Panc1 (cell line): Measurements from ENCODE around the gene GDF3. TPM values are rescaled to one million over a fixed set of nuclear protein-coding genes. Genes with fewer than 3 reads are reported as not detected.
A peak's percentile ranks its signal among the peaks of the same experiment; 100 is the strongest.

Experiments used
- ATAC-seq: fragments of 200-7000 bp; cut with Tn5 transposase; 2 replicates; pipeline ENCODE4 v1.9.1; 2020; ENCODE audit warnings: mild to moderate bottlenecking, moderate library complexity
- BruUV-seq: library from RNA; stranded (reverse); fragments of 400-500 nt; replicated peaks from 2 replicates; lab custom pipeline; 2021; lab: Mats Ljungman, UMichigan
- CTCF ChIA-PET: fragments of 300-600 bp; sonication (Branson Sonifier 250); formaldehyde crosslinking; loops from one replicate; lab custom pipeline; 2022; ENCODE audit warnings: antibody characterized with exemption; lab: Charles Lee
- POLR2A ChIA-PET: fragments of 300-600 bp; sonication (Branson Sonifier 250); formaldehyde crosslinking; loops from one replicate; lab custom pipeline; 2022; ENCODE audit warnings: antibody characterized with exemption; lab: Charles Lee
- DNase-seq: peaks from one replicate; pipeline ENCODE4 v3.0.0-alpha.2; 2010; ENCODE audit warnings: low read depth, low spot score
- H3K27ac ChIP-seq: 2 replicates; pipeline ENCODE4 v1.5.1; 2011; ENCODE audit warnings: mild to moderate bottlenecking, low read length, inconsistent platforms
- H3K27me3 ChIP-seq: fragments of 200-500 bp; sonication (Bioruptor generic); 2 replicates; pipeline ENCODE4 v1.6.0; 2014; ENCODE audit warnings: low read length, inconsistent platforms; ENCODE audit not compliant: control insufficient read depth, insufficient read depth
- H3K36me3 ChIP-seq: fragments of 200-500 bp; sonication (Bioruptor generic); 2 replicates; pipeline ENCODE4 v1.5.1; 2014; ENCODE audit warnings: inconsistent platforms, mild to moderate bottlenecking, low read length, moderate library complexity; ENCODE audit not compliant: control insufficient read depth, insufficient read depth
- H3K4me1 ChIP-seq: 2 replicates; pipeline ENCODE4 v1.5.1; 2011; ENCODE audit warnings: inconsistent platforms, mild to moderate bottlenecking, low read length, moderate library complexity; ENCODE audit not compliant: control insufficient read depth, insufficient read depth
- H3K4me3 ChIP-seq, 2 experiments: 2 replicates each; pipeline ENCODE4 v1.5.1; 2011 to 2012; ENCODE audit warnings: low read depth in 2 of 2, low read length in 2 of 2, mild to moderate bottlenecking in 2 of 2, inconsistent platforms in 1 of 2, moderate library complexity in 1 of 2
- H3K9me3 ChIP-seq: fragments of 200-500 bp; sonication (Bioruptor generic); 2 replicates; pipeline ENCODE4 v1.5.1; 2014; ENCODE audit warnings: low read depth, mild to moderate bottlenecking, inconsistent platforms, low read length, moderate library complexity; ENCODE audit not compliant: control insufficient read depth, insufficient read depth
- CTCF ChIP-seq: fragments of 450-650 bp; IDR thresholded peaks from 2 replicates; pipeline ENCODE4 v1.5.1; 2017; ENCODE audit warnings: mild to moderate bottlenecking
- POLR2AphosphoS5 ChIP-seq: IDR thresholded peaks from 2 replicates; pipeline ENCODE4 v1.6.1; 2012; ENCODE audit warnings: mild to moderate bottlenecking, low read depth, low read length, moderate library complexity
- REST ChIP-seq, 2 experiments: IDR thresholded peaks; 2 replicates each; pipeline ENCODE4 v1.6.1; 2011 to 2012; ENCODE audit warnings: low read depth in 2 of 2, control low read depth in 1 of 2, low read length in 1 of 2, mild to moderate bottlenecking in 1 of 2, moderate library complexity in 1 of 2; ENCODE audit not compliant: insufficient read depth in 1 of 2
- SIN3A ChIP-seq: IDR thresholded peaks from 2 replicates; pipeline ENCODE4 v1.6.1; 2012; ENCODE audit warnings: low read depth, mild to moderate bottlenecking, low read length, moderate library complexity, borderline replicate concordance; ENCODE audit not compliant: insufficient read depth
- TCF7L2 ChIP-seq: IDR thresholded peaks from 2 replicates; pipeline ENCODE4 v1.6.1; 2011; ENCODE audit warnings: mild to moderate bottlenecking, low read depth, low read length, inconsistent platforms
- in situ Hi-C: cut with HindIII; loops from 2 replicates; pipeline ENCODE4 v1.10.0; 2016; ENCODE audit warnings: low sequenced_read_pairs, low pct_unique_long_range_greater_than_20kb
- intact Hi-C: fragments of 100-400 bp; cut with micrococcal nuclease; formaldehyde crosslinking; loops from one replicate; pipeline ENCODE4 v1.10.0; 2022; ENCODE audit not compliant: unreplicated experiment
- total RNA-seq: library from RNA; stranded (reverse); gene quantifications from one replicate; pipeline ENCODE4 v1.2.1, GENCODE V29; 2021; ENCODE audit not compliant: unreplicated experiment

The GDF3 gene
- total RNA-seq, 1 experiment from 2014 or later, result not detected

GRCh38 chr12:7716381-7716780 is 20.8 kb upstream of the GDF3 start:
- no peaks in the 10 kb centered on the region for H3K27me3 ChIP-seq
- POLR2A ChIA-PET, result no interaction called here
- in situ Hi-C loops, result no loop called here
- DNase-seq (no peak), ATAC-seq (0 out of 2 replicates have a peak, but pooled peaks have one; percentile 58)
- H3K4me3 ChIP-seq, result no peak overlapping the region
- BruUV-seq, result no TSS peak
- no peak overlapping the region for H3K27ac ChIP-seq
- CTCF ChIA-PET, result no interaction called here
- no peaks in the 10 kb centered on the region for H3K9me3 ChIP-seq
- TF ChIP-seq SIN3A (no peak), REST (IDR thresholded peaks at IDR 0.05; ENCODE audit: insufficient read depth in 1 of 2, low read depth in 2 of 2, low read length in 1 of 2) (no peak), CTCF (no peak; the same call in none of the 2 replicates), TCF7L2 (no peak), POLR2AphosphoS5 (no peak)
- intact Hi-C loops, result no loop called here
- no peaks in the 10 kb centered on the region for H3K4me1 ChIP-seq
- no peaks in the 10 kb centered on the region for H3K36me3 ChIP-seq

- in situ Hi-C loops, result no loop called here
- TF ChIP-seq CTCF (no peak), SIN3A (no peak), TCF7L2 (no peak), REST (IDR thresholded peaks at IDR 0.05; ENCODE audit: insufficient read depth in 1 of 2, low read depth in 2 of 2, low read length in 1 of 2) (no peak), POLR2AphosphoS5 (no peak)
- BruUV-seq, result no TSS peak
- H3K9me3 ChIP-seq, result no peaks in the 10 kb centered on the region
- H3K4me3 ChIP-seq, result no peak overlapping the region
- no peaks in the 10 kb centered on the region for H3K27me3 ChIP-seq
- no peaks in the 10 kb centered on the region for H3K4me1 ChIP-seq
- intact Hi-C loops, result no loop called here
- POLR2A ChIA-PET, result no interaction called here
- no peak overlapping the region for H3K27ac ChIP-seq
- CTCF ChIA-PET, result no interaction called here
- ATAC-seq, result no peak
- no peak for DNase-seq
- H3K36me3 ChIP-seq, result no peaks in the 10 kb centered on the region
Measured at GRCh38 chr12:7712841-7713442, 17.4 kb upstream of the GDF3 start.
